ENCODE data around the gene COL13A1. TPM values are rescaled to one million over a fixed set of nuclear protein-coding genes. Genes with fewer than 3 reads are reported as not detected.

COL13A1 gene
- polyA plus RNA-seq, 1 of the 3 experiments (the other 2 are of a cell fraction): 26.7 TPM

DNA sequence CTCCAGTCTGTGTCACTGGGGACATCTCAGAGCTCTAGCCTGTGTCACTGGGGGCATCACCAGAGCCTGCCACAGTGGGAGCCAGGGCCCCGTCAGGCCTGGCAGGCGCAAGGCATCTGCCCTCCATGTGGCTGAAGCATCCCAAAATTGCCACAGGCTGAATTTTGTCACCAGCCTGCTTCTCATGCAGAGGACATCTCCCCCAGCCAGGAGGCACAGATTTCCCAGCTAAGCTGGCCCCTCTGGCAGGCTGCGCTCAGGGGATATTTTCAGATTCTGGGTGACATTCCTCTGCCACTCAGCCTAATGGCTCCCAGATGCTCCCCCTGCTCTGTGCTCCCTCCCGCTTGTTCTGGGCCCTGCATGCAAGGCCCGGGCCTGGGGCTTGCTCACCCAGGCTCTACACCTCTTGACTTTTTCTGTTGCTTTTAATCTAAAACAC is 64.6 kb downstream of the COL13A1 start (continued):
- TF ChIP-seq, protein P1, sequence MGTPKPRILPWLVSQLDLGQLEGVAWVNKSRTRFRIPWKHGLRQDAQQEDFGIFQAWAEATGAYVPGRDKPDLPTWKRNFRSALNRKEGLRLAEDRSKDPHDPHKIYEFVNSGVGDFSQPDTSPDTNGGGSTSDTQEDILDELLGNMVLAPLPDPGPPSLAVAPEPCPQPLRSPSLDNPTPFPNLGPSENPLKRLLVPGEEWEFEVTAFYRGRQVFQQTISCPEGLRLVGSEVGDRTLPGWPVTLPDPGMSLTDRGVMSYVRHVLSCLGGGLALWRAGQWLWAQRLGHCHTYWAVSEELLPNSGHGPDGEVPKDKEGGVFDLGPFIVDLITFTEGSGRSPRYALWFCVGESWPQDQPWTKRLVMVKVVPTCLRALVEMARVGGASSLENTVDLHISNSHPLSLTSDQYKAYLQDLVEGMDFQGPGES (IDR thresholded peaks at IDR 0.05; ENCODE audit: low read depth, low read length): no peak
- TF ChIP-seq EP300 (IDR thresholded peaks at IDR 0.05; ENCODE audit: borderline replicate concordance in 1 of 2, low read depth in 1 of 2, low read length in 1 of 2): no peak

DNA sequence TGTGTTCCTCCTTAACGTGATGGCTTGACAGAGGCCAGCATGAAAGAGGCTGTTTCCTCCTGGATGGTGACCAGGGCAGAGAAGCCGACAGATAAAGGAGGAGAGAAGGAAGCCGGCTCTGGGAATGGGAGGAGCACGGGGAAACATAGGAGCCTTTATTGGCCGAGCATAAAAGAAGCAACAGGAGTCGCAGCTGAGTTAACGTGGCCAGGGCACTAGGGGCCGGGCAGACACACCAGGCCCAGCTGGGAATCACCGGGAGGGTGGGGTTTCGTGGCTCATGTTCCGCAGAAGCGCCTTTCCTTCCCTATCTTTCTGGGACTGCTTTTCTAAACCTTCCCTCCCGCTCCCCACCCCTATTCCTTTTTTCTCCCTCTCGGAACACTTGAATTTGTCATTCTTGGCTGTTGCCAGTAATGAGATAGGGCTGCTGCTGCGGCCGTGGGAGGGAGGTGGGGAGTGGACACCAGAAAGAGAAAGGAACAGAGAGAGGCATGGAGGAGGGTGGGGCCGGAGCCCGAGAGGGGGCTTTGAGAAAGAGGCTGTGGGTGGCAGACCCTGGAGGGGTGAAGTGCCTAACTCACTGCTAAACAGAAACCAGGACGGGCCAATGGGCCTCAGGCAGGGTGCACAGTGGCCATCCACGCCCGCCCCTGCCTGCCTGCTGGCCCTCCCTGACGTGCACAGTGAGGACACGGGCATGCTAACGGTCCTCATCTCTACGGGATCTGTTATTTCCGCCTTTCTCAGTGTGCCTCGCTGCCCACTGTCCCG is 65.2 kb downstream of the COL13A1 start:
- peak overlapping the region; percentile 2 to 24; a peak in 2 of 4 replicates for H3K4me3 ChIP-seq (ENCODE audit: low read depth in 2 of 2, low read length in 1 of 2)
- no peaks in the 10 kb centered on the region for H3K9me2 ChIP-seq
- POLR2A ChIA-PET: interaction anchor here (0.9 to 1.2 kb wide), 2 partner anchors 31 to 109 kb away, joined by 3 to 4 read pairs; no protein-coding TSS in a partner anchor
- no peaks in the 10 kb centered on the region for H3K27me3 ChIP-seq (ENCODE audit: insufficient read depth)
- peak overlapping the region; percentile 63 for H3K9ac ChIP-seq
- H3K79me2 ChIP-seq (ENCODE audit: insufficient read depth): no peaks in the 10 kb centered on the region
- no peaks in the 10 kb centered on the region for H3K9me3 ChIP-seq
- H4K20me1 ChIP-seq (ENCODE audit: insufficient read depth): no peaks in the 10 kb centered on the region
- peak; percentile 81 for DNase-seq
- CTCF ChIA-PET: interaction anchor here (0.9 to 3.1 kb wide), 3 partner anchors 34 to 49 kb away, joined by 3 to 16 read pairs (median 3); no protein-coding TSS in a partner anchor
- peaks cover 36% of the 10 kb centered on the region for H3F3A ChIP-seq (replicated peaks; ENCODE audit: insufficient read depth)
- WGBS (ENCODE audit: low lambda C conversion rate): 27% methylated on average over 21 of the region's 28 CpGs
- peak overlapping the region; percentile 90 for H2AFZ ChIP-seq (ENCODE audit: low read depth)
- H3K4me1 ChIP-seq (ENCODE audit: control insufficient read depth in 1 of 2, insufficient read depth in 2 of 2, low read depth in 1 of 2, low read length in 1 of 2): peaks cover 37 to 50% of the 10 kb centered on the region in 2 experiments
- H3K27ac ChIP-seq (ENCODE audit: low read depth in 2 of 2, low read length in 1 of 2): peak overlapping the region; percentile 87 to 93
- no peaks in the 10 kb centered on the region for H3K36me3 ChIP-seq (replicated peaks in 1 of 2; ENCODE audit: control insufficient read depth in 1 of 2, insufficient read depth in 2 of 2, low read length in 1 of 2)
- peak overlapping the region; percentile 67 for H3K4me2 ChIP-seq
- no peak for TF ChIP-seq SMC3 (IDR thresholded peaks at IDR 0.05; ENCODE audit: low read depth, low read length)
- TF ChIP-seq EZH2phosphoT487 (IDR thresholded peaks at IDR 0.05; ENCODE audit: borderline replicate concordance, low read depth): no peak
- TF ChIP-seq RXRA (IDR thresholded peaks at IDR 0.05; ENCODE audit: borderline replicate concordance, low read depth): peak; percentile 22; the same call in 1 of the 2 replicates
- peak in 1 of 2 experiments; percentile 22; a peak in 1 of 4 replicates for TF ChIP-seq EP300 (IDR thresholded peaks at IDR 0.05; ENCODE audit: borderline replicate concordance in 1 of 2, low read depth in 1 of 2, low read length in 1 of 2)
- TF ChIP-seq SIN3A (IDR thresholded peaks at IDR 0.05; ENCODE audit: borderline replicate concordance, low read depth, low read length): no peak
- TF ChIP-seq, protein P2, sequence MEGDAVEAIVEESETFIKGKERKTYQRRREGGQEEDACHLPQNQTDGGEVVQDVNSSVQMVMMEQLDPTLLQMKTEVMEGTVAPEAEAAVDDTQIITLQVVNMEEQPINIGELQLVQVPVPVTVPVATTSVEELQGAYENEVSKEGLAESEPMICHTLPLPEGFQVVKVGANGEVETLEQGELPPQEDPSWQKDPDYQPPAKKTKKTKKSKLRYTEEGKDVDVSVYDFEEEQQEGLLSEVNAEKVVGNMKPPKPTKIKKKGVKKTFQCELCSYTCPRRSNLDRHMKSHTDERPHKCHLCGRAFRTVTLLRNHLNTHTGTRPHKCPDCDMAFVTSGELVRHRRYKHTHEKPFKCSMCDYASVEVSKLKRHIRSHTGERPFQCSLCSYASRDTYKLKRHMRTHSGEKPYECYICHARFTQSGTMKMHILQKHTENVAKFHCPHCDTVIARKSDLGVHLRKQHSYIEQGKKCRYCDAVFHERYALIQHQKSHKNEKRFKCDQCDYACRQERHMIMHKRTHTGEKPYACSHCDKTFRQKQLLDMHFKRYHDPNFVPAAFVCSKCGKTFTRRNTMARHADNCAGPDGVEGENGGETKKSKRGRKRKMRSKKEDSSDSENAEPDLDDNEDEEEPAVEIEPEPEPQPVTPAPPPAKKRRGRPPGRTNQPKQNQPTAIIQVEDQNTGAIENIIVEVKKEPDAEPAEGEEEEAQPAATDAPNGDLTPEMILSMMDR (IDR thresholded peaks at IDR 0.05): 0 out of 2 replicates have a peak, but pooled peaks have one; percentile 14
- 0 out of 2 replicates have a peak, but pooled peaks have one; percentile 8 for TF ChIP-seq RAD21 (IDR thresholded peaks at IDR 0.05; ENCODE audit: low read length)
- TF ChIP-seq, protein P3, sequence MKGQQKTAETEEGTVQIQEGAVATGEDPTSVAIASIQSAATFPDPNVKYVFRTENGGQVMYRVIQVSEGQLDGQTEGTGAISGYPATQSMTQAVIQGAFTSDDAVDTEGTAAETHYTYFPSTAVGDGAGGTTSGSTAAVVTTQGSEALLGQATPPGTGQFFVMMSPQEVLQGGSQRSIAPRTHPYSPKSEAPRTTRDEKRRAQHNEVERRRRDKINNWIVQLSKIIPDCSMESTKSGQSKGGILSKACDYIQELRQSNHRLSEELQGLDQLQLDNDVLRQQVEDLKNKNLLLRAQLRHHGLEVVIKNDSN (IDR thresholded peaks at IDR 0.05; ENCODE audit: borderline replicate concordance, low read depth): no peak
- TF ChIP-seq, protein P4, sequence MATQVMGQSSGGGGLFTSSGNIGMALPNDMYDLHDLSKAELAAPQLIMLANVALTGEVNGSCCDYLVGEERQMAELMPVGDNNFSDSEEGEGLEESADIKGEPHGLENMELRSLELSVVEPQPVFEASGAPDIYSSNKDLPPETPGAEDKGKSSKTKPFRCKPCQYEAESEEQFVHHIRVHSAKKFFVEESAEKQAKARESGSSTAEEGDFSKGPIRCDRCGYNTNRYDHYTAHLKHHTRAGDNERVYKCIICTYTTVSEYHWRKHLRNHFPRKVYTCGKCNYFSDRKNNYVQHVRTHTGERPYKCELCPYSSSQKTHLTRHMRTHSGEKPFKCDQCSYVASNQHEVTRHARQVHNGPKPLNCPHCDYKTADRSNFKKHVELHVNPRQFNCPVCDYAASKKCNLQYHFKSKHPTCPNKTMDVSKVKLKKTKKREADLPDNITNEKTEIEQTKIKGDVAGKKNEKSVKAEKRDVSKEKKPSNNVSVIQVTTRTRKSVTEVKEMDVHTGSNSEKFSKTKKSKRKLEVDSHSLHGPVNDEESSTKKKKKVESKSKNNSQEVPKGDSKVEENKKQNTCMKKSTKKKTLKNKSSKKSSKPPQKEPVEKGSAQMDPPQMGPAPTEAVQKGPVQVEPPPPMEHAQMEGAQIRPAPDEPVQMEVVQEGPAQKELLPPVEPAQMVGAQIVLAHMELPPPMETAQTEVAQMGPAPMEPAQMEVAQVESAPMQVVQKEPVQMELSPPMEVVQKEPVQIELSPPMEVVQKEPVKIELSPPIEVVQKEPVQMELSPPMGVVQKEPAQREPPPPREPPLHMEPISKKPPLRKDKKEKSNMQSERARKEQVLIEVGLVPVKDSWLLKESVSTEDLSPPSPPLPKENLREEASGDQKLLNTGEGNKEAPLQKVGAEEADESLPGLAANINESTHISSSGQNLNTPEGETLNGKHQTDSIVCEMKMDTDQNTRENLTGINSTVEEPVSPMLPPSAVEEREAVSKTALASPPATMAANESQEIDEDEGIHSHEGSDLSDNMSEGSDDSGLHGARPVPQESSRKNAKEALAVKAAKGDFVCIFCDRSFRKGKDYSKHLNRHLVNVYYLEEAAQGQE (IDR thresholded peaks at IDR 0.05; ENCODE audit: low read depth, low read length): no peak
- TF ChIP-seq TAF1 (IDR thresholded peaks at IDR 0.05; ENCODE audit: borderline replicate concordance, low read depth, low read length): 0 out of 2 replicates have a peak, but pooled peaks have one; percentile 1
- TF ChIP-seq RCOR1 (IDR thresholded peaks at IDR 0.05; ENCODE audit: low read length): no peak
- no peak for TF ChIP-seq MXI1 (IDR thresholded peaks at IDR 0.05; ENCODE audit: low read depth, low read length)
- TF ChIP-seq FOXM1 (IDR thresholded peaks at IDR 0.05; ENCODE audit: low read depth): no peak
- TF ChIP-seq TEAD4 (IDR thresholded peaks at IDR 0.05; ENCODE audit: borderline replicate concordance, insufficient read depth): no peak
- no peak for TF ChIP-seq GABPA (IDR thresholded peaks at IDR 0.05; ENCODE audit: low read depth)
- TF ChIP-seq FOSL2 (IDR thresholded peaks at IDR 0.05; ENCODE audit: borderline replicate concordance, low read depth): no peak
- TF ChIP-seq YY1 (IDR thresholded peaks at IDR 0.05; ENCODE audit: low read depth): 0 out of 2 replicates have a peak, but pooled peaks have one; percentile 46
- no peak for TF ChIP-seq NRF1 (IDR thresholded peaks at IDR 0.05; ENCODE audit: low read depth, low read length)
- no peak for TF ChIP-seq MEF2A (IDR thresholded peaks at IDR 0.05; ENCODE audit: borderline replicate concordance, low read depth)
- TF ChIP-seq POLR2AphosphoS5 (IDR thresholded peaks at IDR 0.05; ENCODE audit: low read depth, low read length): peak; percentile 59
- TF ChIP-seq, protein P5, sequence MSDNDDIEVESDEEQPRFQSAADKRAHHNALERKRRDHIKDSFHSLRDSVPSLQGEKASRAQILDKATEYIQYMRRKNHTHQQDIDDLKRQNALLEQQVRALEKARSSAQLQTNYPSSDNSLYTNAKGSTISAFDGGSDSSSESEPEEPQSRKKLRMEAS (IDR thresholded peaks at IDR 0.05; ENCODE audit: low read depth): peak; percentile 52

Data from SK-N-SH (cell line).